Suppressor macrophage (primary cell): ENCODE data around the gene TAF10.

Experiments
- DNase-seq, 4 experiments: peaks; one replicate each; pipeline ENCODE4 v3.0.0-alpha.2; 2020 to 2022

The TAF10 gene

GRCh38 chr11:6576471-6577373, 35.3 kb downstream of the TAF10 start:
- peak; percentile 17 to 59 (median 44) for DNase-seq

- no peak for DNase-seq
These were observed 37.0 kb downstream of the TAF10 start for GRCh38 chr11:6574816-6575715.

GRCh38 chr11:6572215-6572614, 39.8 kb downstream of the TAF10 start:
- no peak for DNase-seq

GRCh38 chr11:6571434-6572008, 40.5 kb downstream of the TAF10 start:
- DNase-seq = no peak

- no peak for DNase-seq
These were observed 41.2 kb downstream of the TAF10 start for GRCh38 chr11:6570691-6571427.

GRCh38 chr11:6569706-6570105, 42.3 kb downstream of the TAF10 start:
- DNase-seq = no peak

- peak in 3 of 4 experiments; percentile 12 to 45 (median 43) for DNase-seq
These were observed 43.7 kb downstream of the TAF10 start for GRCh38 chr11:6568191-6568918.

- DNase-seq = no peak
These were observed 44.7 kb downstream of the TAF10 start for GRCh38 chr11:6567371-6567745.

- DNase-seq = no peak
These were observed 45.2 kb downstream of the TAF10 start for GRCh38 chr11:6566704-6567370.

GRCh38 chr11:6565988-6566703, 45.9 kb downstream of the TAF10 start:
- no peak for DNase-seq

GRCh38 chr11:6565325-6565724, 46.7 kb downstream of the TAF10 start:
- DNase-seq = no peak

- no peak for DNase-seq
These were observed 48.3 kb downstream of the TAF10 start for GRCh38 chr11:6563667-6564066.

- DNase-seq = no peak
These were observed 48.8 kb downstream of the TAF10 start for GRCh38 chr11:6563121-6563619.

GRCh38 chr11:6561288-6561687, 50.7 kb downstream of the TAF10 start:
- no peak for DNase-seq
